Fibroblast of skin of abdomen (primary cell): ENCODE results near the gene SPRY1.
A peak's percentile ranks its signal among the peaks of the same experiment; 100 is the strongest.

ENCODE experiments used
- DNase-seq: peaks from one replicate; pipeline ENCODE4 v3.0.0-alpha.2; 2013

The SPRY1 gene

DNA sequence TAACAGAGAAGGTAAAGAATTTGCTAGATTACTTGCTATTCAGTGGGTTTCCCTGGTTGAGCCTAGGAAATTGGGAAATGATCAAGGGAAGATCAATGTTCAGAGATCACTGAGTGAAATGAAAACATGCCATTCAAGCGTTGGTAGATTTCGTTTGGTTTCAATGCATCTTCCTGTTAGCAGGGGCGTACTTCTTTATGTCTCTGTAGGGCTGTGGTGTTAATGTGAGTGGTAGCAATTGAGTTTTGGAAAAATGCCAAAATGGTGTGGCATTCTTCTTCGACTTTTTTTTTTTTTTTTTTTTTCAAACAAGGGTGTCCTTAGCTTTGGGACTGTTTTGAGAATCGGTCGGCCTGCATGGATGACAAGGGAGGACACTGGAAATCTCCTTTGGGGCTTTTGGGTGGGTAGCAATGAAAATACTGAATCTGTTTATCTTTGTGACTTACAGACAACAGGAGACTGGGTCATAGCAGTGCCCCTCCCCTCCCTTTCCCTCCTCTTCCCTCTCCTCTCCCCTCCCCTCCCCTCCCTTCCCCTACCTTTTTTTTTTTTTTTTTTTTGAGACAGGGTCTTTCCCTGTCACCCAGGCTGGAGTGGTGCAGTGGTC is 50.4 kb downstream of the SPRY1 start:
- no peak for DNase-seq

DNA sequence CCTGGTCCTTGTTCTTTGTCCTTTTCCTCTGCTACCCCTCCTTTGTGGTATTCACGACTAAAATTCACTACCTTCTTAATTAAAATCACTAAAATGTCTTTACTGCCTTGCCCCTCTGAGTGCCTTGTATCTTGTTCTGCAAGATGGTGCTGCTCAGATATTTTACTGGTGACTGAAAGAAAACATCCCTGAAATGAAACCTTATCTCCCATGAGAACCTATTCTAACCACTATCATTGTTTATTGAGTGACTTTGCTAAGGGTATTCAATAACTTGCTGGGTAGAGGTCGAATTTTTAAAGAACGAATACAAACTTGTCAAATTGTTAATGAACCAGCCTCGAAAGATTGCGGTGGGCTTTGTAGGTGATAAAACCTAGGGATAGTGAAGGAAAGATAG is 52.8 kb downstream of the SPRY1 start:
- no peak for DNase-seq

DNA sequence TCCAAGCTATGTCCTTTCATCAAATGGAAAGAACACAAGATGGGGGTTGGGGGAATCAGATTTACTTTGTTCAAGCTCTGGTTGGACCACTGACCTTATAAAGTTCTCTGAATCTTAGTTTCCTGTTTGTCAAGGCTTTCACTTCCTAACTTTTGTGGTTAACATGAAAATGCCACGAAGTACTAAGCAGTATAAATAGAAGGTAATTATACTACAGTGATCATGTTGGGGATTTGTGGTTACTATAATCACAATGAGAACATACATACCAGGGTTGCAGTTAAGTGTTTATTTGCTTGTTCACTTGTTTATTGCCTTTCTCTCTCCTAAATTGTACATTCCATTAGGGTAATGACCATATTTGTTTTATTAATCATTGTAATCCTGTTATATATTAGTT is 53.2 kb downstream of the SPRY1 start:
- DNase-seq: peak; percentile 50

DNA sequence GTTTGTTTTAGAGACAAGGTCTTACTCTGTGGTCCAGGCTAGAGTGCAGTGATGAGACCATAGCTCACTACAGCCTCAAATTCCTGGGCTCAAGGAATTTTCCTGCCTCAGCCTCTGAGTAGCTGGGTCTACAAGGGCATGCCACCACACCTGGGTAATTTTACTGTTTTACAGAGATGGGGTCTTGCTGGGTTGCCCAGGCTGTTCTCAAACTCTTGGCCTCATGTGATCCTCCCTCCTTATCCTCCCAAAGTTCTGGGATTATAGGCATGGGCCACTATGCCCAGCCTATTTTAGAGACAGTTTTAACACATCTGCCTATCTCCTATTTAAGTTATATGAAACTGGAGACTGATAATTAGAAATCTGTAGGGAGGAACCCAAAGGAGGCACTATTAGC is 53.8 kb downstream of the SPRY1 start:
- no peak for DNase-seq

DNA sequence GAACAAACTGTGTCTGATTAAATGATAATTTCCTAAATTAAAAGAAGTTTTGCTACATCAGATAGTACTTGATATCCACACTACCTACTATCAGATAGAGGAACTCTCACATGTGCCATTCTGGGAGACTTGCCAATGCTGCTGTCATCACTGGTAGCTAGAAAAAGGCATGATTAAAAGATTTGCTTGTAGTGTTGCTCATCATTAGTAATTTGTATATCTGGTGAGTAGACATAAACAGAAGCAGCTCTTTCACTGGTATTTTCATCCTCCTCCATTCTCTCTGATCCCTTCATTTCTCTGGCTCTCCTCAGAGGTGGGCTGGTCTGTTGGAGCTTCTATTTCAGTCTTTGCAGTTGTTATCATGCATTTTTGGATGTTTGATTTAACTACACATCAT is 56.0 kb downstream of the SPRY1 start:
- DNase-seq: peak; percentile 87

DNA sequence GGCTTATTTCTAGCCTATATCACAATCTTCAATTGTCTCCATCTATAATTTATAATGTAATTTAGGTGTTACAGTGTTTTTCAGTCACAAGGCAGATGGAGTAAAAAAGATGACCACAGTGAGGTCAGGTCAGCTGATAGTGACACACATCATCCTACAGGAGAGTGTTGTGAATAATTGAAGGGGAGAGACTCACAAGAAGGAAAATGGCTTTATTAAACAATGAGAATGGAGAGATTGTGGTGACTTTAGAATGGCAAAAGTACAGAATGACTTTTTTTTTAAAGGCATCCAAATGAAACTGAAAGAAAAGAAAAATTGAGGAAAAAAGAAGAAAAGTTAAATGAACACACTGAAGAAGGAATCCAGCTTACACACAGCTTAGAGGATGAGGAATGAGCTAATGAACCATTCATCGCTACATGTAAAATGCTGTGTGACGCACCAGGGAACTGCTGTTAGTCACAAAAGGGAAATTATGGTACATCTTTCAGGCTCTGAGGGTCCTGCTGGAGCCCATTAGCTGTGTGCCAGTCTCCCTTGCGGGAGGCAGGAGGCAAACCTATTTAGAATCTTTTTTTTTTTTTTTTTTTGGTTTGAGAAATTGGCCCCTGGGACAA is 56.6 kb downstream of the SPRY1 start:
- peak; percentile 47 for DNase-seq
